ENCODE data around the gene SLC25A47.

Gene SLC25A47

GRCh38 chr14:100371773-100372172, 48.6 kb downstream of the SLC25A47 start:
- H3K36me3 ChIP-seq (ENCODE audit: insufficient read depth, low read length): no peaks in the 10 kb centered on the region
- no peak overlapping the region for H2AFZ ChIP-seq (ENCODE audit: low read length)
- no peaks in the 10 kb centered on the region for H4K20me1 ChIP-seq (ENCODE audit: insufficient read depth, low read length, poor library complexity, severe bottlenecking)
- no peak overlapping the region for H3K4me3 ChIP-seq (ENCODE audit: low read length, poor library complexity, severe bottlenecking)
- H3K79me2 ChIP-seq (ENCODE audit: insufficient read depth, low read length): no peaks in the 10 kb centered on the region
- no peaks in the 10 kb centered on the region for H3K9me2 ChIP-seq (replicated peaks; ENCODE audit: low read depth, low read length)
- peaks cover 24% of the 10 kb centered on the region for H3K4me1 ChIP-seq (ENCODE audit: insufficient read depth, low read length, poor library complexity, severe bottlenecking)
- no peak overlapping the region for H3K9ac ChIP-seq (ENCODE audit: low read depth, low read length, poor library complexity, severe bottlenecking)
- no peaks in the 10 kb centered on the region for H3K27me3 ChIP-seq (ENCODE audit: insufficient read depth, low read length, poor library complexity, severe bottlenecking)
- H3K9me3 ChIP-seq (ENCODE audit: insufficient read depth, low read depth, low read length): no peaks in the 10 kb centered on the region
- no peaks in the 10 kb centered on the region for H3F3A ChIP-seq (ENCODE audit: low read depth)
- no peak for TF ChIP-seq CTCF (conservative IDR thresholded peaks at IDR 0.05; ENCODE audit: low read length)
- no peak for TF ChIP-seq EZH2phosphoT487 (IDR thresholded peaks at IDR 0.05; ENCODE audit: borderline replicate concordance)
- H3K4me2 ChIP-seq (ENCODE audit: low read depth, low read length, poor library complexity, severe bottlenecking): no peak overlapping the region

- Histone ChIP-seq H3K4me3 (ENCODE audit: low read length, poor library complexity, severe bottlenecking) (no peak overlapping the region), H3K9ac (ENCODE audit: low read depth, low read length, poor library complexity, severe bottlenecking) (no peak overlapping the region), H3K4me1 (ENCODE audit: insufficient read depth, low read length, poor library complexity, severe bottlenecking) (peaks cover 30% of the 10 kb centered on the region), H4K20me1 (ENCODE audit: insufficient read depth, low read length, poor library complexity, severe bottlenecking) (no peaks in the 10 kb centered on the region), H3K27me3 (ENCODE audit: insufficient read depth, low read length, poor library complexity, severe bottlenecking) (no peaks in the 10 kb centered on the region), H3K79me2 (ENCODE audit: insufficient read depth, low read length) (no peaks in the 10 kb centered on the region), H3F3A (ENCODE audit: low read depth) (no peaks in the 10 kb centered on the region), H3K9me3 (ENCODE audit: insufficient read depth, low read depth, low read length) (no peaks in the 10 kb centered on the region), H3K9me2 (replicated peaks; ENCODE audit: low read depth, low read length) (no peaks in the 10 kb centered on the region), H3K4me2 (ENCODE audit: low read depth, low read length, poor library complexity, severe bottlenecking) (no peak overlapping the region), H2AFZ (ENCODE audit: low read length) (no peak overlapping the region), H3K36me3 (ENCODE audit: insufficient read depth, low read length) (no peaks in the 10 kb centered on the region)
- TF ChIP-seq CTCF (conservative IDR thresholded peaks at IDR 0.05; ENCODE audit: low read length): no peak
- no peak for TF ChIP-seq EZH2phosphoT487 (IDR thresholded peaks at IDR 0.05; ENCODE audit: borderline replicate concordance)
These were observed 49.4 kb downstream of the SLC25A47 start for GRCh38 chr14:100372357-100373048.

- TF ChIP-seq CTCF (conservative IDR thresholded peaks at IDR 0.05; ENCODE audit: low read length): no peak
- no peak for TF ChIP-seq EZH2phosphoT487 (IDR thresholded peaks at IDR 0.05; ENCODE audit: borderline replicate concordance)
- no peaks in the 10 kb centered on the region for H3K79me2 ChIP-seq (ENCODE audit: insufficient read depth, low read length)
- peak overlapping the region; percentile 16 for H3K4me3 ChIP-seq (ENCODE audit: low read length, poor library complexity, severe bottlenecking)
- no peaks in the 10 kb centered on the region for H3F3A ChIP-seq (ENCODE audit: low read depth)
- no peaks in the 10 kb centered on the region for H3K36me3 ChIP-seq (ENCODE audit: insufficient read depth, low read length)
- no peak overlapping the region for H3K9ac ChIP-seq (ENCODE audit: low read depth, low read length, poor library complexity, severe bottlenecking)
- H3K4me2 ChIP-seq (ENCODE audit: low read depth, low read length, poor library complexity, severe bottlenecking): peak overlapping the region; percentile 86
- no peak overlapping the region for H2AFZ ChIP-seq (ENCODE audit: low read length)
- peaks cover 33% of the 10 kb centered on the region for H3K4me1 ChIP-seq (ENCODE audit: insufficient read depth, low read length, poor library complexity, severe bottlenecking)
- H3K27me3 ChIP-seq (ENCODE audit: insufficient read depth, low read length, poor library complexity, severe bottlenecking): no peaks in the 10 kb centered on the region
- no peaks in the 10 kb centered on the region for H4K20me1 ChIP-seq (ENCODE audit: insufficient read depth, low read length, poor library complexity, severe bottlenecking)
- H3K9me3 ChIP-seq (ENCODE audit: insufficient read depth, low read depth, low read length): no peaks in the 10 kb centered on the region
- H3K9me2 ChIP-seq (replicated peaks; ENCODE audit: low read depth, low read length): no peaks in the 10 kb centered on the region
These were observed 51.1 kb downstream of the SLC25A47 start for GRCh38 chr14:100374270-100374669.
